Small intestine (tissue), 7 donors: ENCODE measurements around the gene OLIG2. TPM values are rescaled to one million over a fixed set of nuclear protein-coding genes. Genes with fewer than 3 reads are reported as not detected.

ENCODE experiments used
- DNase-seq, 2 donors: peaks; one replicate each; pipeline versions ENCODE4 v3.0.0 to v3.0.0-alpha.2; 2013
- FAIRE-seq: peaks from 2 replicates; lab custom pipeline; 2012; peaks lifted over from hg19 to GRCh38; lab: Jason Lieb, UNC
- H3K27ac ChIP-seq, 3 donors: one replicate each; pipeline ENCODE4 v1.5.1; 2013; ENCODE audit warnings: low read length in 2 of 3, mild to moderate bottlenecking in 2 of 3, control low read depth in 1 of 3, inconsistent platforms in 1 of 3, low read depth in 1 of 3, moderate library complexity in 1 of 3
- H3K27me3 ChIP-seq, 3 donors: one replicate each; pipeline ENCODE4 v1.6.1; 2013; ENCODE audit warnings: low read length in 3 of 3, inconsistent platforms in 1 of 3; ENCODE audit not compliant: control insufficient read depth in 3 of 3, insufficient read depth in 3 of 3
- H3K36me3 ChIP-seq, 3 donors: one replicate each; pipeline ENCODE4 v1.6.1; 2013; ENCODE audit warnings: low read length in 3 of 3, inconsistent platforms in 1 of 3, low read depth in 1 of 3, mild to moderate bottlenecking in 1 of 3, moderate library complexity in 1 of 3; ENCODE audit not compliant: control insufficient read depth in 3 of 3, insufficient read depth in 2 of 3
- H3K4me1 ChIP-seq, 3 donors: one replicate each; pipeline ENCODE4 v1.6.1; 2013; ENCODE audit warnings: low read length in 2 of 3, inconsistent platforms in 1 of 3, low read depth in 1 of 3, mild to moderate bottlenecking in 1 of 3, moderate library complexity in 1 of 3; ENCODE audit not compliant: control insufficient read depth in 3 of 3, insufficient read depth in 2 of 3
- H3K4me3 ChIP-seq, 3 donors: one replicate each; pipeline ENCODE4 v1.5.1; 2013; ENCODE audit warnings: low read length in 3 of 3, control low read depth in 1 of 3, inconsistent platforms in 1 of 3, low read depth in 1 of 3, mild to moderate bottlenecking in 1 of 3, moderate library complexity in 1 of 3
- H3K9me3 ChIP-seq, 2 donors: one replicate each; pipeline ENCODE4 v1.6.1; 2013; ENCODE audit warnings: low read depth in 1 of 2, low read length in 1 of 2; ENCODE audit not compliant: control insufficient read depth in 2 of 2, insufficient read depth in 1 of 2
- WGBS, 3 donors: extraction: QIAGEN DNeasy Blood & Tissue Kit; methylation state at CpG; one replicate each; pipeline ENCODE4 v1.1.7; 2013; 5-methylcytosine and 5-hydroxymethylcytosine counted together
- polyA plus RNA-seq, 4 donors: library from polyadenylated mRNA; stranded (reverse) in 3 of 4; unstranded in 1 of 4; fragments of 200-250 nt in 3 of 4; fragments of 120-200 nt in 1 of 4; gene quantifications; one replicate each; pipeline versions ENCODE4 v1.2.1 to v1.2.3, GENCODE V29; 2013
- donor health status: healthy with polysubstance abuse.
- donor health status: control.
- donor health status: control.
- donor health status: Bipolar disorder and iron deficiency.
- donor health status: healthy.

OLIG2 gene
- polyA plus RNA-seq, 4 donors, result 0.01 TPM; not detected in 3

- Histone ChIP-seq H3K9me3 (no peaks in the 10 kb centered on the region), H3K4me1 (peaks cover 0 to 5% (median 4%) of the 10 kb centered on the region in 3 donors), H3K27me3 (peaks cover 11 to 72% (median 27%) of the 10 kb centered on the region in 3 donors), H3K4me3 (no peak overlapping the region), H3K36me3 (no peaks in the 10 kb centered on the region), H3K27ac (no peak overlapping the region)
- no peak for FAIRE-seq
- WGBS, 3 donors, result 23 to 45% (median 45%) methylated on average over 11 of the region's 11 CpGs
- no peak for DNase-seq
These were observed 50.0 kb downstream of the OLIG2 start for GRCh38 chr21:33075596-33076195.

GRCh38 chr21:33076600-33077329, 51.0 kb downstream of the OLIG2 start:
- peaks cover 3 to 63% (median 20%) of the 10 kb centered on the region in 3 donors for H3K27me3 ChIP-seq
- no peak overlapping the region for H3K27ac ChIP-seq
- WGBS, 3 donors, result 69 to 80% (median 76%) methylated on average over 11 of the region's 11 CpGs
- no peak overlapping the region for H3K4me3 ChIP-seq
- peaks cover 0 to under 1% (median 0%) of the 10 kb centered on the region in 3 donors for H3K4me1 ChIP-seq
- FAIRE-seq, result no peak
- no peak for DNase-seq
- no peaks in the 10 kb centered on the region for H3K36me3 ChIP-seq
- H3K9me3 ChIP-seq, result no peaks in the 10 kb centered on the region

Other genes starting within 250 kb of the OLIG2 start
- gene OLIG1, start 44.2 kb downstream of the OLIG2 start, polyA plus RNA-seq, result not detected
- 10 to 100 TPM in 3 of 4 donors, 1 to 10 TPM in 1; 4.9 to 29.7 (median 14.2) TPM for gene IFNAR2, start 204.0 kb downstream of the OLIG2 start, polyA plus RNA-seq
- gene IL10RB, start 240.4 kb downstream of the OLIG2 start, polyA plus RNA-seq, result 10 to 100 TPM; 30.9 to 90.6 (median 44.0) TPM